LNCaP clone FGC (cell line): ENCODE results near the gene LRRC8E.

Source experiments
- DNase-seq: peaks from one replicate; pipeline ENCODE4 v3.0.0-alpha.2; 2011; ENCODE audit warnings: low read depth
- H3K4me3 ChIP-seq: 2 replicates; pipeline ENCODE4 v1.5.1; 2011; ENCODE audit warnings: mild to moderate bottlenecking, low read depth, low read length, control low read depth
- CTCF ChIP-seq: IDR thresholded peaks from 2 replicates; pipeline ENCODE4 v1.5.1; 2012; ENCODE audit warnings: mild to moderate bottlenecking; ENCODE audit not compliant: control insufficient read depth, insufficient read depth; ENCODE audit errors: extremely low read depth

LRRC8E gene

GRCh38 chr19:7908078-7908699 lies 19.9 kb downstream of the LRRC8E start:
- no peak for TF ChIP-seq CTCF
- H3K4me3 ChIP-seq = no peak overlapping the region
- no peak for DNase-seq

GRCh38 chr19:7908742-7909461 lies 20.6 kb downstream of the LRRC8E start:
- no peak overlapping the region for H3K4me3 ChIP-seq
- DNase-seq = no peak
- TF ChIP-seq CTCF = no peak

GRCh38 chr19:7909471-7910067 lies 21.3 kb downstream of the LRRC8E start:
- no peak overlapping the region for H3K4me3 ChIP-seq
- TF ChIP-seq CTCF = no peak
- DNase-seq = no peak

- TF ChIP-seq CTCF = no peak
- DNase-seq = no peak
- H3K4me3 ChIP-seq = no peak overlapping the region
Observed at GRCh38 chr19:7910321-7911161, 22.2 kb downstream of the LRRC8E start.

GRCh38 chr19:7911508-7912143 lies 23.3 kb downstream of the LRRC8E start:
- no peak for TF ChIP-seq CTCF
- no peak for DNase-seq

GRCh38 chr19:7912144-7912696 lies 23.9 kb downstream of the LRRC8E start:
- no peak overlapping the region for H3K4me3 ChIP-seq
- TF ChIP-seq CTCF = no peak
- no peak for DNase-seq

More at GRCh38 chr19:7911508-7912143, 23.3 kb downstream of the LRRC8E start:
- H3K4me3 ChIP-seq = no peak overlapping the region
